ENCODE measurements around the gene MAN1A2.
"Not testable (repeated sequence)": the region's sequence is repeated elsewhere in the genome, so short reads cannot be mapped to it uniquely, and the experiment has no call there.

The MAN1A2 gene

DNA sequence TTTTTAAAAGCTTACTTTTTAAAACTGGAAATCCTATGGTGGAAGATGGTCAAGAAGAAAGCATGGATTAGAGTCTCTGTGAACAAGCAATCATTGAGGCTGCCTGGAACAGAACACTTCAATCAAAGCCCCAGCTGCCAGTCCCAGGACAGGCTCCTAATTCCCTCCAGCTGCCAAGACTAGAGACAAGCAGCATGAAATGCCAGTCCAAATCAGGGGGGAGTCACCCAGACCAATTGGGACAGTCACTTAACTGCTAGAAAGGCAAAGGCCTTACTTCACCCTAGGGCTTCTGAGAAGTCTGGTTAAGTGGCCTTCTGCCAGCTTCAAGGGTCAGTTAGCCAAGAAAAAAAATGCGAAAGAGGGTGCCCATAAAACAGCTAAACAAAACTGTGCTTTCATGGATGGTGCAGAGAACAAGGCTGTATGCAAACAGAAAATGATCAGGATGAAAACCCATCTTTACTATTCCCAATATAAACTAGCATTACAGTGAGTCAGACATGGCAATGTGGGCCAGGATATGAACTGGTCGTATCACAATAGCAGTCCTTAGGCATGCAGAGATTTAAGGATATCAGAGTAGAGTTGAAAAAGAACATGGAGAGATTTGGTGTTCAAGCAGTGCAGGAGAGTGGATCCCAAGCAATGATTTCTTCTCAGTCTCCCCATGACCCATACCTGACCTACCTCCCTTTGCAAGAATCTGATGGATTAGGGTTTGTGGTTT lies 31.0 kb upstream of the MAN1A2 start:
- H3K4me3 ChIP-seq (ENCODE audit: extremely low read depth, insufficient read depth, low read length, poor library complexity, severe bottlenecking), result no peak overlapping the region
- 50% methylated on average over 2 of the region's 2 CpGs; no CpG with 5 or more reads in 1 of the 2 experiments for WGBS, 2 experiments (ENCODE audit: insufficient coverage in 2 of 2)
- peaks cover 4% of the 10 kb centered on the region for H3K4me1 ChIP-seq (ENCODE audit: control insufficient read depth, insufficient read depth, low read length, poor library complexity, severe bottlenecking)
- H3K9me3 ChIP-seq (ENCODE audit: control insufficient read depth, low read length), result no peaks in the 10 kb centered on the region
- no peaks in the 10 kb centered on the region for H3K36me3 ChIP-seq (ENCODE audit: control insufficient read depth, insufficient read depth, low read length)
- H3K27ac ChIP-seq (ENCODE audit: low read depth, low read length, severe bottlenecking), result no peak overlapping the region

DNA sequence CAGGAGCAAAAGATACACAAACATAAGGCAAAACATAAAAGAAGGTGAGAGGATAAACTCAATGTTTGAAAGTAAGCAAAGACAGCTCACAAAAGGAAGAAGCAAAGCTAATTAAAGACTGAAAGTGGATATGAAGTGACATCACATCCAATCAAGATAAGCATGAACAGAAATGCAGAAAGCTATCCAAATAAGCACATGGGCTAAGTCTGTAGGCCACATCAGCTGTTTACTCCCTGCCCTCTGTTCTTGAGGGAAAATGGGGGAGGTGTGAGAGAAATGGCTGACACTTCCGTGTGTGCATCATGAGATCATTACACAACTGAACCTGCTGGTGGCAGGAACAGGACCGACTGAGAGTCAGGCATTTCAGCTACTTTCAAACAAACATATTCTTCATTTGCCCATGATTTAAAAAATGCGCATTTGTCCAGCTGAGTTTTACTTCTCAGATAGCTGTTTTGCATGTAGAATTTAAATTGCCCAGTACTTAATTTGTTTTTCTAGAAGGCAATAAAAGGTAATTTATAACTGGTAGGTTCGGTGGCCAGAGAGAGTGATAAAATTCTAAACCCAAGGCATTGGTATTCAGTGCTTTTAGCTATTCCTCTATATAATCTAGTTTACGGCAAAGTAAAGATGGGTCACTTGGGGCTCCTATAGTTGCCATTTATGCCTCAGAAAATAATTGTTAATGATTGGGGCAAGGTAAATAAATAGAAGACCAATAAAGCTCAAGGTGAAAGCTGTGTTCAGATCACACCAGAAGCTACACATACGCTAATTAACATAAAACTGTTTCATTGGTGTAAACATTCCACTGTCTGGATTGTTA lies 27.2 kb upstream of the MAN1A2 start:
- H3K4me3 ChIP-seq (ENCODE audit: extremely low read depth, insufficient read depth, low read length, poor library complexity, severe bottlenecking), result no peak overlapping the region
- H3K36me3 ChIP-seq (ENCODE audit: control insufficient read depth, insufficient read depth, low read length), result no peaks in the 10 kb centered on the region
- H3K4me1 ChIP-seq (ENCODE audit: control insufficient read depth, insufficient read depth, low read length, poor library complexity, severe bottlenecking), result peaks cover 4% of the 10 kb centered on the region
- no peak overlapping the region for H3K27ac ChIP-seq (ENCODE audit: low read depth, low read length, severe bottlenecking)
- WGBS, 2 experiments (ENCODE audit: insufficient coverage in 2 of 2), result 59 to 60% methylated on average over 1 to 2 of the region's 6 CpGs
- H3K9me3 ChIP-seq (ENCODE audit: control insufficient read depth, low read length), result no peaks in the 10 kb centered on the region

- Histone ChIP-seq H3K4me3 (ENCODE audit: extremely low read depth, insufficient read depth, low read length, poor library complexity, severe bottlenecking) (no peak overlapping the region), H3K36me3 (ENCODE audit: control insufficient read depth, insufficient read depth, low read length) (no peaks in the 10 kb centered on the region), H3K27ac (ENCODE audit: low read depth, low read length, severe bottlenecking) (no peak overlapping the region), H3K4me1 (ENCODE audit: control insufficient read depth, insufficient read depth, low read length, poor library complexity, severe bottlenecking) (peaks cover 4% of the 10 kb centered on the region), H3K9me3 (ENCODE audit: control insufficient read depth, low read length) (no peaks in the 10 kb centered on the region)
- 79 to 90% methylated on average over 2 of the region's 5 CpGs for WGBS, 2 experiments (ENCODE audit: insufficient coverage in 2 of 2)
Observed at GRCh38 chr1:117341123-117341522, 26.1 kb upstream of the MAN1A2 start.

- Histone ChIP-seq H3K4me3 (ENCODE audit: extremely low read depth, insufficient read depth, low read length, poor library complexity, severe bottlenecking) (no peak overlapping the region), H3K27ac (ENCODE audit: low read depth, low read length, severe bottlenecking) (no peak overlapping the region), H3K4me1 (ENCODE audit: control insufficient read depth, insufficient read depth, low read length, poor library complexity, severe bottlenecking) (peaks cover 4% of the 10 kb centered on the region), H3K9me3 (ENCODE audit: control insufficient read depth, low read length) (no peaks in the 10 kb centered on the region), H3K36me3 (ENCODE audit: control insufficient read depth, insufficient read depth, low read length) (no peaks in the 10 kb centered on the region)
- 86% methylated on average over 1 of the region's 2 CpGs; no CpG with 5 or more reads in 1 of the 2 experiments for WGBS, 2 experiments (ENCODE audit: insufficient coverage in 2 of 2)
Observed at GRCh38 chr1:117342397-117342796, 24.9 kb upstream of the MAN1A2 start.

DNA sequence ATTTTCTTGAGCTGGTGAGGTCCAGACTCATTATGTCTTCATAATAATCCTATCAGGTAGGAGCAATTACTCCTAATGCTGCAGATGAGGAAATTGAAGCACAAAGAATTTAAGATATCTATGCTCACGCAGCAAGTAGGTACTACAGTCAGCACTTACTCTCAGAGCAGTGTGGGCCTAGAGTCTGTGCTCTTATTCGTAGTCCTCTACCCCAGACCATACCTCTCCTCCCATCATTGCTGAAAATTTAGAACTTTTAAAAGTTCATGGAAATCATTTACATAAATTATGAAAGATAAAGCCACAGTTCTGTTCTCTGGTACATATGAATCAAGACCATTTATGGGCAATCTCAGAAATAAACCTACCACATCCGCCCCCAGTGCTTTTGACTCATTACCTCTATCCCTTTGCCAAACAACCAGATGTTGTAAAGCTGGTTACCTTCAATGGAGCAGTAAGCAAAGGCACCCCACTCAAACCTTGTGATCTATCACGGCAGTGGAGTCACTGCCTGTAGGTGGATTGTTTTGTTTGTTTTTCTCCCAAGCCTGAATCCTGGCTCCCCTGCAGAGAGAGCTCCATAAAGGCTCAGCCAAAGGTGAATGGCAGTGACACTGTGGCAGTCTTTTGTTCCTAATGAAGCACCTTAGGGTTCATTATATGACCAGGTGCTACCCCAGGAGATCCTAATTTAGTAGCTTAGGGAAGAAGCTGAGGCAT lies 20.9 kb upstream of the MAN1A2 start:
- no peaks in the 10 kb centered on the region for H3K36me3 ChIP-seq (ENCODE audit: control insufficient read depth, insufficient read depth, low read length)
- WGBS, 2 experiments (ENCODE audit: insufficient coverage in 2 of 2), result 70 to 100% methylated on average over 2 of the region's 4 CpGs
- no peak overlapping the region for H3K4me3 ChIP-seq (ENCODE audit: extremely low read depth, insufficient read depth, low read length, poor library complexity, severe bottlenecking)
- H3K27ac ChIP-seq (ENCODE audit: low read depth, low read length, severe bottlenecking), result no peak overlapping the region
- no peaks in the 10 kb centered on the region for H3K9me3 ChIP-seq (ENCODE audit: control insufficient read depth, low read length)
- H3K4me1 ChIP-seq (ENCODE audit: control insufficient read depth, insufficient read depth, low read length, poor library complexity, severe bottlenecking), result no peaks in the 10 kb centered on the region

- 90 to 92% methylated on average over 2 to 3 of the region's 4 CpGs for WGBS, 2 experiments (ENCODE audit: insufficient coverage in 2 of 2)
- Histone ChIP-seq H3K27ac (ENCODE audit: low read depth, low read length, severe bottlenecking) (no peak overlapping the region), H3K4me1 (ENCODE audit: control insufficient read depth, insufficient read depth, low read length, poor library complexity, severe bottlenecking) (no peaks in the 10 kb centered on the region), H3K4me3 (ENCODE audit: extremely low read depth, insufficient read depth, low read length, poor library complexity, severe bottlenecking) (no peak overlapping the region), H3K9me3 (ENCODE audit: control insufficient read depth, low read length) (no peaks in the 10 kb centered on the region), H3K36me3 (ENCODE audit: control insufficient read depth, insufficient read depth, low read length) (no peaks in the 10 kb centered on the region)
Observed at GRCh38 chr1:117347907-117348306, 19.3 kb upstream of the MAN1A2 start.

DNA sequence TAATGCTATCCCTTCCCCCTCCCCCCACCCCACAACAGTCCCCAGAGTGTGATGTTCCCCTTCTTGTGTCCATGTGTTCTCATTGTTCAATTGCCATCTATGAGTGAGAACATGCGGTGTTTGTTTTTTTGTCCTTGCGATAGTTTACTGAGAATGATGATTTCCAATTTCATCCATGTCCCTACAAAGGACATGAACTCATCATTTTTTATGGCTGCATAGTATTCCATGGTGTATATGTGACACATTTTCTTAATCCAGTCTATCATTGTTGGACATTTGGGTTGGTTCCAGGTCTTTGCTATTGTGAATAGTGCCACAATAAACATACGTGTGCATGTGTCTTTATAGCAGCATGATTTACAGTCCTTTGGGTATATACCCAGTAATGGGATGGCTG lies 14.6 kb upstream of the MAN1A2 start:
- not testable (repeated sequence) for H3K27ac ChIP-seq (ENCODE audit: low read depth, low read length, severe bottlenecking); H3K4me1 ChIP-seq (ENCODE audit: control insufficient read depth, insufficient read depth, low read length, poor library complexity, severe bottlenecking); H3K9me3 ChIP-seq (ENCODE audit: control insufficient read depth, low read length); H3K36me3 ChIP-seq (ENCODE audit: control insufficient read depth, insufficient read depth, low read length); H3K4me3 ChIP-seq (ENCODE audit: extremely low read depth, insufficient read depth, low read length, poor library complexity, severe bottlenecking)
- no CpG with 5 or more reads among the region's 3 CpGs for WGBS, 2 experiments (ENCODE audit: insufficient coverage in 2 of 2)

DNA sequence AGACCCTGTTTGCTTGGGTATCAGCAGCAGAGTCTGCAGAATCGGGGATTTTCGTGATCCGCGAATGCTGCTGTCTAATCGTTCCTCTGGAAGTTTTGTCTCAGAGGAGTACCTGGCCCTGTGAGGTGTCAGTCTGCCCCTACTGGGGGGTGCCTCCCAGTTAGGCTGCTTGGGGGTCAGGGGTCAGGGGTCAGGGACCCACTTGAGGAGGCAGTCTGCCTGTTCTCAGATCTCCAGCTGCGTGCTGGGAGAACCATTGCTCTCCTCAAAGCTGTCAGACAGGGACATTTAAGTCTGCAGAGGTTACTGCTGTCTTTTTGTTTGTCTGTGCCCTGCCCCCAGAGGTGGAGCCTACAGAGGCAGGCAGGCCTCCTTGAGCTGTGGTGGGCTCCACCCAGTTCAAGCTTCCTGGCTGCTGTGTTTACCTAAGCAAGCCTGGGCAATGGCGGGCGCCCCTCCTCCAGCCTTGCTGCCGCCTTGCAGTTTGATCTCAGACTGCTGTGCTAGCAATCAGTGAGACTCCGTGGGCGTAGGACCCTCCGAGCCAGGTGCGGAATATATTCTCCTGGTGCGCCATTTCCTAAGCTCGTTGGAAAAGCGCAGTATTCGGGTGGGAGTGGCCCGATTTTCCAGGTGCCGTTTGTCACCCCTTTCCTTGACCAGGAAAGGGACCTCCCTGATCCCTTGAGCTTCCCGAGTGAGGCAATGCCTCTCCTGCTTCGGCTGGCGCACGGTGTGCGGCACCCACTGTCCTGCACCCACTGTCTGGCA lies 9.2 kb upstream of the MAN1A2 start:
- 92% methylated on average over 17 to 22 of the region's 24 CpGs for WGBS, 2 experiments (ENCODE audit: insufficient coverage in 2 of 2)
- H3K36me3 ChIP-seq (ENCODE audit: control insufficient read depth, insufficient read depth, low read length); H3K27ac ChIP-seq (ENCODE audit: low read depth, low read length, severe bottlenecking); H3K4me3 ChIP-seq (ENCODE audit: extremely low read depth, insufficient read depth, low read length, poor library complexity, severe bottlenecking); H3K4me1 ChIP-seq (ENCODE audit: control insufficient read depth, insufficient read depth, low read length, poor library complexity, severe bottlenecking); H3K9me3 ChIP-seq (ENCODE audit: control insufficient read depth, low read length): not testable (repeated sequence)

DNA sequence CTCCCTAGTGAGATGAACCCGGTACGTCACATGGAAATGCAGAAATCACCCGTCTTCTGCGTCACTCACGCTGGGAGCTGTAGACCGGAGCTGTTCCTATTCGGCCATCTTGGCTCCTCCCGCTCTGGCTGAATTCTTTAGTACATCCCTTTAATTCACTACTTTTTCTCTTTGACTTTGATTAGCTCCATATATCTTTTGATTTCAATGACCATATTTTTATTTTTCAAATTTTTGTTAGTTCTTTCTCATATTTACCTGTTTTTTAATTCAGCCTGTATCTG lies 8.7 kb upstream of the MAN1A2 start:
- H3K27ac ChIP-seq (ENCODE audit: low read depth, low read length, severe bottlenecking); H3K4me1 ChIP-seq (ENCODE audit: control insufficient read depth, insufficient read depth, low read length, poor library complexity, severe bottlenecking); H3K9me3 ChIP-seq (ENCODE audit: control insufficient read depth, low read length); H3K4me3 ChIP-seq (ENCODE audit: extremely low read depth, insufficient read depth, low read length, poor library complexity, severe bottlenecking); H3K36me3 ChIP-seq (ENCODE audit: control insufficient read depth, insufficient read depth, low read length): not testable (repeated sequence)
- WGBS, 2 experiments (ENCODE audit: insufficient coverage in 2 of 2), result 95 to 98% methylated on average over 6 to 7 of the region's 8 CpGs

DNA sequence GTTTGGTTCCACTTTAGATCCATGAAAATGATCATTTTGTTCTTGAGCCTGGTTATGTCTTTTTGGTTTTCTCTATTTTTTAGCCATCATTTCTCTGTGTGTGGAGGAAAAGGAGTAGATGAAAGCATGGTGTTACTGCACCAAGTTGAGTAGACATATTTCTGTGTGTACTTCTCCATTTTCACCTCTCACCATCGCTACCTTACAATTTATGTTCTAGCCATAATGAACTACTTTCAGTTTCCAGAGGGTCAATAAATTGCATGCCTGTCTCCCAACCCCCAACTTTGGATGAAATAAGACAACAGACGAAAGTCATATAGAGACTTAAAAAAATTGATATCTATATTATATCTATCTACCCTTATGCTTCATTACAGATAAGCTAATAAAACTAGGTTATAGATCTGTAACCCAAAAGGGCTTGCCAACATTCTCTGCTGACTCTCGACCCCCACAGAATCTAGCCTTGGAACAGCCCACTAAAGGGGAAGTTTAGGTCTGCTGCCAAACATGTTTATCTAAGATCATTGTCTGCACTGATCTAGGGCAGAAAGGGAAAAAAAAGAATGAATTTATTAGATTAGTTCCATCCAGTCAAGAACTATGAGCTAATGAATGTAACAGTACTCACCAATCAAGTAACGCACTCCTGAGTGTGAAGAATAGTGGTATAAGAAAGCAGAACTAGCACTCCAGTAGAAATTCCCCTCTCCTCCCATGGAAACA lies 7.5 kb upstream of the MAN1A2 start:
- WGBS, 2 experiments (ENCODE audit: insufficient coverage in 2 of 2), result 100% methylated on average over 2 of the region's 4 CpGs; no CpG with 5 or more reads in 1 of the 2 experiments
- no peaks in the 10 kb centered on the region for H3K36me3 ChIP-seq (ENCODE audit: control insufficient read depth, insufficient read depth, low read length)
- no peaks in the 10 kb centered on the region for H3K4me1 ChIP-seq (ENCODE audit: control insufficient read depth, insufficient read depth, low read length, poor library complexity, severe bottlenecking)
- H3K4me3 ChIP-seq (ENCODE audit: extremely low read depth, insufficient read depth, low read length, poor library complexity, severe bottlenecking), result no peak overlapping the region
- no peak overlapping the region for H3K27ac ChIP-seq (ENCODE audit: low read depth, low read length, severe bottlenecking)
- no peaks in the 10 kb centered on the region for H3K9me3 ChIP-seq (ENCODE audit: control insufficient read depth, low read length)
